Stimulated activated effector memory CD8-positive, alpha-beta T cell treated with anti-CD3 and anti-CD28 coated beads, Interleukin-12 subunit alpha, Interleukin-12 subunit beta, amount 100 ng/mL, for 72 hours (primary cell): ENCODE data around the gene PRDM16.

Experiments
- ATAC-seq: fragments of 150-1000 bp; cut with Tn5 transposase; 2 replicates; pipeline ENCODE4 v1.10.0; 2021
- DNase-seq, 2 donors: peaks; one replicate each; pipeline ENCODE4 v3.0.0; 2021 to 2022; ENCODE audit warnings: low spot score in 2 of 2
- H3K27ac Mint-ChIP-seq: one replicate; pipeline ENCODE4 v1.8.0; 2022; ENCODE audit warnings: mild to moderate bottlenecking, mixed read lengths
- H3K36me3 Mint-ChIP-seq: one replicate; pipeline ENCODE4 v1.8.0; 2022; ENCODE audit warnings: mild to moderate bottlenecking, mixed read lengths
- H3K4me1 Mint-ChIP-seq: one replicate; pipeline ENCODE4 v1.8.0; 2022; ENCODE audit warnings: mixed read lengths
- H3K4me3 Mint-ChIP-seq: one replicate; pipeline ENCODE4 v1.8.0; 2022; ENCODE audit warnings: mild to moderate bottlenecking, mixed read lengths
- H3K9me3 Mint-ChIP-seq: one replicate; pipeline ENCODE4 v1.8.0; 2022; ENCODE audit warnings: mixed read lengths

The PRDM16 gene

GRCh38 chr1:3060127-3060526, 8.9 kb upstream of the PRDM16 start:
- ATAC-seq (no peak), DNase-seq (no peak)
- no peaks in the 10 kb centered on the region for H3K36me3 Mint-ChIP-seq

GRCh38 chr1:3060601-3061551, 8.1 kb upstream of the PRDM16 start:
- ATAC-seq (no peak), DNase-seq (no peak)
- Mint-ChIP-seq H3K4me3 (no peak overlapping the region), H3K9me3 (no peaks in the 10 kb centered on the region), H3K27ac (no peak overlapping the region), H3K36me3 (no peaks in the 10 kb centered on the region), H3K4me1 (no peaks in the 10 kb centered on the region)

More at GRCh38 chr1:3060127-3060526, 8.9 kb upstream of the PRDM16 start:
- no peak overlapping the region for H3K4me3 Mint-ChIP-seq
- H3K9me3 Mint-ChIP-seq: no peaks in the 10 kb centered on the region
- H3K4me1 Mint-ChIP-seq: no peaks in the 10 kb centered on the region
- no peak overlapping the region for H3K27ac Mint-ChIP-seq

- no peaks in the 10 kb centered on the region for H3K36me3 Mint-ChIP-seq
- no peaks in the 10 kb centered on the region for H3K4me1 Mint-ChIP-seq
- no peak overlapping the region for H3K4me3 Mint-ChIP-seq
- DNase-seq: no peak
- H3K27ac Mint-ChIP-seq: no peak overlapping the region
- ATAC-seq: no peak
- no peaks in the 10 kb centered on the region for H3K9me3 Mint-ChIP-seq
Measured at GRCh38 chr1:3061566-3061965, 7.4 kb upstream of the PRDM16 start.

- no peaks in the 10 kb centered on the region for H3K36me3 Mint-ChIP-seq
- no peak overlapping the region for H3K4me3 Mint-ChIP-seq
- no peak overlapping the region for H3K27ac Mint-ChIP-seq
- no peaks in the 10 kb centered on the region for H3K9me3 Mint-ChIP-seq
- H3K4me1 Mint-ChIP-seq: no peaks in the 10 kb centered on the region
- no peak for DNase-seq
- ATAC-seq: no peak
Measured at GRCh38 chr1:3061981-3062615, 6.9 kb upstream of the PRDM16 start.

GRCh38 chr1:3062616-3063378, 6.2 kb upstream of the PRDM16 start:
- no peak for ATAC-seq
- H3K4me3 Mint-ChIP-seq: no peak overlapping the region

GRCh38 chr1:3063379-3064295, 5.4 kb upstream of the PRDM16 start:
- no peaks in the 10 kb centered on the region for H3K4me1 Mint-ChIP-seq
- DNase-seq: no peak
- no peak for ATAC-seq
- H3K36me3 Mint-ChIP-seq: no peaks in the 10 kb centered on the region
- no peak overlapping the region for H3K27ac Mint-ChIP-seq
- no peak overlapping the region for H3K4me3 Mint-ChIP-seq
- no peaks in the 10 kb centered on the region for H3K9me3 Mint-ChIP-seq

More at GRCh38 chr1:3062616-3063378, 6.2 kb upstream of the PRDM16 start:
- no peaks in the 10 kb centered on the region for H3K4me1 Mint-ChIP-seq
- no peak overlapping the region for H3K27ac Mint-ChIP-seq
- H3K36me3 Mint-ChIP-seq: no peaks in the 10 kb centered on the region
- H3K9me3 Mint-ChIP-seq: no peaks in the 10 kb centered on the region
- DNase-seq: no peak

GRCh38 chr1:3064296-3064850, 4.6 kb upstream of the PRDM16 start:
- DNase-seq (no peak), ATAC-seq (no peak)
- no peaks in the 10 kb centered on the region for H3K36me3 Mint-ChIP-seq
- H3K4me1 Mint-ChIP-seq: no peaks in the 10 kb centered on the region
- H3K27ac Mint-ChIP-seq: no peak overlapping the region
- H3K4me3 Mint-ChIP-seq: no peak overlapping the region
- H3K9me3 Mint-ChIP-seq: no peaks in the 10 kb centered on the region

- Mint-ChIP-seq H3K4me3 (no peak overlapping the region), H3K4me1 (no peaks in the 10 kb centered on the region), H3K27ac (no peak overlapping the region), H3K36me3 (no peaks in the 10 kb centered on the region), H3K9me3 (no peaks in the 10 kb centered on the region)
- DNase-seq: no peak
- ATAC-seq: no peak
Measured at GRCh38 chr1:3064901-3065300, 4.1 kb upstream of the PRDM16 start.

- no peak for DNase-seq
- no peak overlapping the region for H3K4me3 Mint-ChIP-seq
Measured at GRCh38 chr1:3065396-3065795, 3.6 kb upstream of the PRDM16 start.

GRCh38 chr1:3065797-3066196, 3.2 kb upstream of the PRDM16 start:
- Mint-ChIP-seq H3K27ac (no peak overlapping the region), H3K36me3 (no peaks in the 10 kb centered on the region), H3K4me1 (no peaks in the 10 kb centered on the region), H3K4me3 (no peak overlapping the region), H3K9me3 (no peaks in the 10 kb centered on the region)
- no peak for DNase-seq
- ATAC-seq: no peak

More at GRCh38 chr1:3065396-3065795, 3.6 kb upstream of the PRDM16 start:
- Mint-ChIP-seq H3K36me3 (no peaks in the 10 kb centered on the region), H3K4me1 (no peaks in the 10 kb centered on the region), H3K9me3 (no peaks in the 10 kb centered on the region), H3K27ac (no peak overlapping the region)
- no peak for ATAC-seq

GRCh38 chr1:3066250-3066711, 2.7 kb upstream of the PRDM16 start:
- Mint-ChIP-seq H3K4me1 (no peaks in the 10 kb centered on the region), H3K9me3 (no peaks in the 10 kb centered on the region), H3K27ac (no peak overlapping the region), H3K36me3 (no peaks in the 10 kb centered on the region), H3K4me3 (no peak overlapping the region)
- DNase-seq (no peak), ATAC-seq (no peak)

- no peaks in the 10 kb centered on the region for H3K9me3 Mint-ChIP-seq
- peak overlapping the region; percentile 21 for H3K4me3 Mint-ChIP-seq
- no peak for ATAC-seq
- no peak for DNase-seq
- no peaks in the 10 kb centered on the region for H3K36me3 Mint-ChIP-seq
- no peaks in the 10 kb centered on the region for H3K4me1 Mint-ChIP-seq
- no peak overlapping the region for H3K27ac Mint-ChIP-seq
Measured at GRCh38 chr1:3066826-3067225, 2.2 kb upstream of the PRDM16 start.

GRCh38 chr1:3067301-3067670, 1.7 kb upstream of the PRDM16 start:
- no peak overlapping the region for H3K27ac Mint-ChIP-seq
- H3K4me3 Mint-ChIP-seq: peak overlapping the region; percentile 21
- H3K36me3 Mint-ChIP-seq: no peaks in the 10 kb centered on the region
- ATAC-seq: no peak
- no peaks in the 10 kb centered on the region for H3K9me3 Mint-ChIP-seq
- DNase-seq: no peak
- no peaks in the 10 kb centered on the region for H3K4me1 Mint-ChIP-seq
